Gastrocnemius medialis (tissue), 4 donors: ENCODE results near the gene LSM5. TPM values are rescaled to one million over a fixed set of nuclear protein-coding genes. Genes with fewer than 3 reads are reported as not detected.

Experiments
- ATAC-seq, 2 donors: fragments of 150-250 bp; one replicate each; pipeline ENCODE4 v1.9.1; 2016
- DNase-seq, 2 donors: peaks; one replicate each; pipeline ENCODE4 v3.0.0-alpha.2; 2019
- H3K27ac ChIP-seq, 4 donors: fragments of 200-600 bp; sonication (generic); 1 replicate in 1 of 4; 2 replicates in 3 of 4; pipeline ENCODE4 v1.5.1; 2016 to 2018; ENCODE audit warnings: mild to moderate bottlenecking in 2 of 4, moderate library complexity in 1 of 4
- H3K27me3 ChIP-seq, 3 donors: fragments of 200-600 bp; sonication (generic) in 2 of 3; 1 replicate in 1 of 3; 2 replicates in 2 of 3; pipeline versions ENCODE4 v1.5.1 to v1.6.0; 2016 to 2019; ENCODE audit warnings: mild to moderate bottlenecking in 1 of 3, moderate library complexity in 1 of 3
- H3K36me3 ChIP-seq, 2 donors: fragments of 200-600 bp; sonication (generic) in 1 of 2; one replicate each; pipeline ENCODE4 v1.5.1; 2017 to 2018
- H3K4me1 ChIP-seq, 2 donors: fragments of 200-600 bp; sonication (generic) in 1 of 2; one replicate each; pipeline ENCODE4 v1.5.1; 2016 to 2017; ENCODE audit warnings: mild to moderate bottlenecking in 2 of 2
- H3K4me3 ChIP-seq, 4 donors: fragments of 200-600 bp; sonication (generic) in 3 of 4; 1 replicate in 1 of 4; 2 replicates in 3 of 4; pipeline ENCODE4 v1.5.1; 2016 to 2019; ENCODE audit warnings: mild to moderate bottlenecking in 2 of 4
- H3K9me3 ChIP-seq, 3 donors: fragments of 200-600 bp; sonication (generic) in 2 of 3; 1 replicate in 1 of 3; 2 replicates in 2 of 3; pipeline ENCODE4 v1.5.1; 2016 to 2019
- POLR2A ChIP-seq, 2 donors: fragments of 450-650 bp; IDR thresholded peaks; one replicate each; pipeline ENCODE4 v1.6.1; 2017; ENCODE audit warnings: antibody characterized with exemption in 2 of 2, mild to moderate bottlenecking in 2 of 2, moderate library complexity in 2 of 2
- in situ Hi-C, 4 donors: fragments of 200-750 bp; cut with MboI; loops; one replicate each; pipeline versions ENCODE4 v1.15.0 to v1.8.0; 2017; ENCODE audit warnings: low sequenced_read_pairs in 4 of 4
- intact Hi-C: fragments of 100-400 bp; cut with DNase I; formaldehyde crosslinking; loops from one replicate; pipeline ENCODE4 v1.15.1; 2023; ENCODE audit warnings: low total_unique reads
- total RNA-seq, 4 donors: library from RNA; depleted of rRNA; stranded (reverse); fragments of >200 nt; gene quantifications; one replicate each; pipeline versions ENCODE4 v1.1.0 to v1.2.3, GENCODE V29; 2016
- TF ChIP-seq, protein P1 (sequence below), 5 experiments: fragments of 450-650 bp in 3 of 5; fragments of 200-600 bp in 2 of 5; sonication (generic) in 2 of 5; IDR thresholded peaks in 4 of 5; conservative IDR thresholded peaks in 1 of 5; 1 replicate in 4 of 5; 2 replicates in 1 of 5; pipeline ENCODE4 v1.5.1; 2016 to 2019; ENCODE audit warnings: antibody characterized with exemption in 5 of 5, mild to moderate bottlenecking in 3 of 5, moderate library complexity in 3 of 5

Gene LSM5
- total RNA-seq, 4 donors from 2014 or later, result 11.7 to 28.7 (median 14.8) TPM

DNA sequence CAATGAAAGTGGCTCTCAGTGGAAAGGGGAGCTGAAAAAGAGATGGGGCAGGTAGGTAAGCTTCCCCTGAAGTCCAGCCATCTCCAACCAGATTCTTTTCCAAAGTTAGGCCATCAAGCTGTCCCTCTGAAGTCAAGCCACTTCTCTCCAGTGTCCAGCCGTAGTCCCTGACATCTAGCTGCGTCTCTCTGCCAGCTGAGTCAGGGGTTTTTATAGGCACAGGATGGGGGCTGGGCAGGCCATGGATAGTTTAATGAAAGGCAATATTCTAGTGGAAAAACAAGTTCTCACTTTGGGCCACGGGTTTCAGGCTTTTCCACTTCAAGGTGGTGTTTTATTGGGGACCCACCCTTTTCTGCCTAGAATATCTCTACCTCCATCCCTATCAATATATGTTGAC lies 41.9 kb upstream of the LSM5 start:
- no peaks in the 10 kb centered on the region for H3K9me3 ChIP-seq
- ATAC-seq (peak in 1 of 2 donors; percentile 52), DNase-seq (peak in 1 of 2 donors; percentile 17)
- H3K27me3 ChIP-seq, result no peaks in the 10 kb centered on the region
- TF ChIP-seq POLR2A (IDR thresholded peaks at IDR 0.05), result no peak
- TF ChIP-seq, protein P1, sequence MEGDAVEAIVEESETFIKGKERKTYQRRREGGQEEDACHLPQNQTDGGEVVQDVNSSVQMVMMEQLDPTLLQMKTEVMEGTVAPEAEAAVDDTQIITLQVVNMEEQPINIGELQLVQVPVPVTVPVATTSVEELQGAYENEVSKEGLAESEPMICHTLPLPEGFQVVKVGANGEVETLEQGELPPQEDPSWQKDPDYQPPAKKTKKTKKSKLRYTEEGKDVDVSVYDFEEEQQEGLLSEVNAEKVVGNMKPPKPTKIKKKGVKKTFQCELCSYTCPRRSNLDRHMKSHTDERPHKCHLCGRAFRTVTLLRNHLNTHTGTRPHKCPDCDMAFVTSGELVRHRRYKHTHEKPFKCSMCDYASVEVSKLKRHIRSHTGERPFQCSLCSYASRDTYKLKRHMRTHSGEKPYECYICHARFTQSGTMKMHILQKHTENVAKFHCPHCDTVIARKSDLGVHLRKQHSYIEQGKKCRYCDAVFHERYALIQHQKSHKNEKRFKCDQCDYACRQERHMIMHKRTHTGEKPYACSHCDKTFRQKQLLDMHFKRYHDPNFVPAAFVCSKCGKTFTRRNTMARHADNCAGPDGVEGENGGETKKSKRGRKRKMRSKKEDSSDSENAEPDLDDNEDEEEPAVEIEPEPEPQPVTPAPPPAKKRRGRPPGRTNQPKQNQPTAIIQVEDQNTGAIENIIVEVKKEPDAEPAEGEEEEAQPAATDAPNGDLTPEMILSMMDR (IDR thresholded peaks at IDR 0.05 in 4 of 5, conservative IDR thresholded peaks at IDR 0.05 in 1 of 5), result no peak
- H3K36me3 ChIP-seq, result no peaks in the 10 kb centered on the region
- peaks cover 10 to 20% of the 10 kb centered on the region in 2 donors for H3K4me1 ChIP-seq
- H3K4me3 ChIP-seq, result no peak overlapping the region
- H3K27ac ChIP-seq, result peak overlapping the region in 2 of 4 donors; percentile 27 to 52
- in situ Hi-C loops (no loop called here), intact Hi-C loops (loop anchor here (5.0 kb wide), 1 partner anchor 40 kb away; the partner anchor contains the start of gene LSM5)

DNA sequence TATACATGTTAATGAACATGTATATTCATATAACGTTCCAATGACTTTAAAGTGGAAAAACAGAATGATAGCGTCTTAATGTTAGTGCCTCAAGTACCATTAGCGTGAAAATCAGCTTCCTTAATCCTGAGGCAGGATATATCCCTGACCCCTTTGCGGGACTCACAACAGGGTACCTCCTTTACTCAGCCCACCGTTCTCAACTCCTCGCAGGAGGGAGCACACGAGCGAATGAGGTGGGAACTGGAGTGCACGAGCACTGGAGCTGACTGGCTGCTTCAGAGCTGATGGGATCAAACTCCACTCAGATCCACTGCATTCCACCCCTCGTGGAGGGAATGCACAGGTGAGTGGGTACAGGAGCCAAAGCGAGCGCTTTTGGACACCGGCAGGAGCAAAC lies 41.2 kb upstream of the LSM5 start:
- in situ Hi-C loops, result no loop called here
- TF ChIP-seq, protein P1 (IDR thresholded peaks at IDR 0.05 in 4 of 5, conservative IDR thresholded peaks at IDR 0.05 in 1 of 5), result no peak
- TF ChIP-seq POLR2A (IDR thresholded peaks at IDR 0.05), result no peak
- DNase-seq, result no peak

DNA sequence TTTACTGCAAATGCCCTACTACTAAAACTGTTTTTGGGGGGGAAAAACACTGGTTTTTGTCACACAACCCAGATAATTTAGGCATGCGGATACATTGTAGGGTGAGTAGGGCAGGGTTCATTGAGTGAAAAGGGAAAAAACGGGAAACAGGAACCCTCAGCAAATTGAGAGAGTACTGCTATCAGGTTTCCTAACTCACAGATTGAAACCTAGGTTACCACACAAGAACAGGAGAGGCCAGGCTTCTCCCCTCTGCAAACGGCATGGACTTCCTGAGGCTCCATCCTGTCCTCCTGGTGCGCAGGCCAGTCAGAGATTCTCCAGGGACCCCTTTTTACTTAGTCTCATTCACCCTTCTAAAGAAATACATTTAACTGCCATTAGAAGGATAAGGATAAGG lies 35.7 kb upstream of the LSM5 start:
- Histone ChIP-seq H3K9me3 (no peaks in the 10 kb centered on the region), H3K36me3 (no peaks in the 10 kb centered on the region), H3K4me3 (no peak overlapping the region), H3K4me1 (no peaks in the 10 kb centered on the region), H3K27ac (no peak overlapping the region), H3K27me3 (no peaks in the 10 kb centered on the region)
- ATAC-seq, result no peak
- TF ChIP-seq, protein P1 (IDR thresholded peaks at IDR 0.05 in 4 of 5, conservative IDR thresholded peaks at IDR 0.05 in 1 of 5), result no peak
- TF ChIP-seq POLR2A (IDR thresholded peaks at IDR 0.05), result no peak
- DNase-seq, result no peak
- intact Hi-C loops (no loop called here), in situ Hi-C loops (no loop called here)

More for the DNA sequence above, 41.2 kb upstream of the LSM5 start:
- H3K27me3 ChIP-seq, result no peaks in the 10 kb centered on the region
- ATAC-seq, result no peak
- H3K27ac ChIP-seq, result peak overlapping the region in 2 of 4 donors; percentile 27 to 52
- no peaks in the 10 kb centered on the region for H3K36me3 ChIP-seq
- H3K4me3 ChIP-seq, result no peak overlapping the region
- peaks cover 10 to 20% of the 10 kb centered on the region in 2 donors for H3K4me1 ChIP-seq
- H3K9me3 ChIP-seq, result no peaks in the 10 kb centered on the region
- intact Hi-C loops, result loop anchor here (5.0 kb wide), 1 partner anchor 39 kb away; the partner anchor contains the start of gene LSM5

DNA sequence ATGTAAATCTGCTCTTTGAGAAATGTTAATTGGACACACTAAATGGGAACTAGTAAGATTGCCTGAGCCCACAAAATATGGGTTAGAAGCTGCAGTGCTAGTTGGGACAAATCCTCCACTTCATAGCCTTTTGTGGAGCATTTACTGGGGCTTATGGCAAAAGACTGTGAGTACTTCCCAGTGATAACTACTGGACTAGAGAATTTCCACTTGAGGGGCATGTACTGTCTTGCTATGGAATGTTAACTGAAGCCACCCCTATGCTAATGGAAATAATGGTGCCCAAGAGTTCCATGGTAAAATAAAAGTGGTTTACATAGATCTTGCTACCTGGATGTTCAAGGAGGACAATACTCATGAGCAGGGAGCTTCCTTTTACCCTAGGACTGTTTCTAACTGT lies 34.5 kb upstream of the LSM5 start:
- no peaks in the 10 kb centered on the region for H3K36me3 ChIP-seq
- in situ Hi-C loops (no loop called here), intact Hi-C loops (no loop called here)
- no peaks in the 10 kb centered on the region for H3K9me3 ChIP-seq
- ATAC-seq (no peak), DNase-seq (no peak)
- no peak overlapping the region for H3K27ac ChIP-seq
- no peak for TF ChIP-seq POLR2A (IDR thresholded peaks at IDR 0.05)
- TF ChIP-seq, protein P1 (IDR thresholded peaks at IDR 0.05 in 4 of 5, conservative IDR thresholded peaks at IDR 0.05 in 1 of 5), result no peak
- no peak overlapping the region for H3K4me3 ChIP-seq
- H3K4me1 ChIP-seq, result no peaks in the 10 kb centered on the region
- H3K27me3 ChIP-seq, result no peaks in the 10 kb centered on the region
